Colon (tissue), 2 donors: ENCODE data around the gene RANGRF.

ENCODE experiments used
- FAIRE-seq: peaks from 2 replicates; lab custom pipeline; 2012; peaks lifted over from hg19 to GRCh38; lab: Jason Lieb, UNC
- donor health status: control.
- donor health status: control.

RANGRF gene

DNA sequence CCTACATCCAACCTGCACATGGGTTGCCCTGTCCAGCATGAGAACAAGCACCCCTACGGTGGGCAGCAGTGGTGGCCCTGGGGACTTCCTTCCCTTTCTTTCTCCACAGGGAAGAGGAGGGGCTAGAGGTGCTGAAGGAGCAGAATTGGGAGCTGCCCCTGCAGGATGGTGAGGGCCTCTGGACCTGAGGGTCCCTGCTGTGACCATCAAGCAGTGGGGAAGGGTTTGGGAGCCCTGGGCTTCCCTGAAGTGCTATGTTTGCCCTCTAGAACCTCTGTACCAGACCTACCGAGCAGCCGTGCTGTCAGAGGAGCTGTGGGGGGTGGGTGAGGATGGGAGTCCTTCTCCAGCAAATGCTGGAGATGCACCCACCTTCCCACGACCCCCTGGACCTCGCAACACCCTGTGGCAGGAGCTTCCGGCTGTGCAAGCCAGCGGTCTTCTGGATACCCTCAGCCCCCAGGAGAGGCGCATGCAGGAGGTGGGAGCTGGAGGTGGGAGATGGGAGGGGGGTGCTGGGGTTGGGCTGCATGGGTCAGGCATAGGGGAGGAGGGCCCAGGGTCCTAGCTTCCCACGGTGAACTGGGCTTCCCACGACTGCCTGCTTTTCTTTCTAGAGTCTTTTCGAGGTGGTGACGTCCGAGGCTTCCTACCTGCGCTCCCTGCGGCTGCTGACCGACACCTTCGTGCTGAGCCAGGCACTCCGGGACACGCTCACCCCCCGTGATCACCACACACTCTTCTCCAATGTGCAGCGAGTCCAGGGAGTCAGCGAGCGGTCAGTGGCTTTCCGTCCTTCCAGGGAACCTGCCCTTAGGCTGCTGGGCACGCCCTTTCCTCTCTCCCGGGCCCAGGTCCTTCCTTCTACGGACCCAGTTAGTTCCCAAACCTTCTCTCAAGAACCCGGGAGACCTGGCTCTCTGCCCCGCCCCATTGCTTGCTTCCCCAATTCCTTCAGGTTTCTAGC lies 26.6 kb downstream of the RANGRF start:
- FAIRE-seq: no peak

DNA sequence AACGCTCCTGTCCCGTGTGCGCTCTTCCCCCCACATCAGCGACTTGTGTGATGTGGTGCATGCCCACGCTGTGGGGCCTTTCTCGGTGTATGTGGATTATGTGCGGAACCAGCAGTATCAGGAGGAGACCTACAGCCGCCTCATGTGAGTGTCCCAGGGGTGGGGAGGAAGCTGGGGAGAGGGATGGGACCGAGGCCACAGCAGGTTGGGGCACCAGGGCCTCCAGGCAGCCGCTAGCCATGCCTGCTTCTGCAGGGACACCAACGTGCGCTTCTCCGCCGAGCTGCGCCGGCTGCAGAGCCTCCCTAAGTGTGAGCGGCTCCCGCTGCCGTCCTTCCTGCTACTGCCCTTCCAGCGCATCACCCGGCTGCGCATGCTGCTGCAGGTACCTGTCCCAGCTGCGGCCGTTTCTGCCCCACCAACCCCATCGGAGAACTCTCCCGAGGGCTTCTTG lies 27.3 kb downstream of the RANGRF start:
- FAIRE-seq: no peak

DNA sequence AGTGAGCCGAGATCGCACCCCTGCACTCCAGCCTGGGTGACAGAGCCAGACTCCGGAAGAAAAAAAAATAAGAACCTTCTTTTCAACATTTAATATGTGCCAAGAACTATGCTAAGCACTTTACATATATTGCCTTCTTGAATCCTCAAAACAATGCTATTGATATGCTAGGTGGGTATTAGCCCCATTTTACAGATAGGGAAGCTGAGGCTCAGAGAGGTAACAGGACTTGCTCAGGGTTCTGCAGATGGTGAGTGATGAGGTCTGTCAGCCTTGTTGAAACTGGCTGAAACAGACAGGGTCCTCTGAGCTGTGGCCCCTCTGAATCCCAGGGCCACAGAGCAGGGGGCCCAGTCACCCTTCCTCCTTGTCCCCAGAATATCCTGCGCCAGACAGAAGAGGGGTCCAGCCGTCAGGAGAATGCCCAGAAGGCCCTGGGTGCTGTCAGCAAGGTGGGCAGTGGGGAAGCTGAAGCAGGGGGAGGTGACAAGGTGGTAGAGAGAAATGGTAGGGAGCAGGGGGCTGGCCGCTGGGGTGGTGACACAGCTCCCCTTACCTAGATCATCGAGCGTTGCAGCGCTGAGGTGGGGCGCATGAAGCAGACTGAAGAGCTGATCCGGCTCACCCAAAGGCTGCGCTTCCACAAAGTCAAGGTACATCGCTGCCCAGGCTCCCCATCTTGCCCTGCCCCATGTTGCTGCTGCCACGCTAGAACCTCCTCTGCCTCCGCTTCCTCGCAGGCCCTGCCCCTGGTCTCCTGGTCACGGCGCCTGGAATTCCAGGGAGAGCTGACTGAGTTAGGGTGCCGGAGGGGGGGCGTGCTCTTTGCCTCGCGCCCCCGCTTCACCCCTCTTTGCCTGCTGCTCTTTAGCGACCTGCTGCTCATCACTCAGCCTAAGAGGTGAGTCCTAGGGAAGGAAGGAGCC lies 29.8 kb downstream of the RANGRF start:
- FAIRE-seq: no peak

DNA sequence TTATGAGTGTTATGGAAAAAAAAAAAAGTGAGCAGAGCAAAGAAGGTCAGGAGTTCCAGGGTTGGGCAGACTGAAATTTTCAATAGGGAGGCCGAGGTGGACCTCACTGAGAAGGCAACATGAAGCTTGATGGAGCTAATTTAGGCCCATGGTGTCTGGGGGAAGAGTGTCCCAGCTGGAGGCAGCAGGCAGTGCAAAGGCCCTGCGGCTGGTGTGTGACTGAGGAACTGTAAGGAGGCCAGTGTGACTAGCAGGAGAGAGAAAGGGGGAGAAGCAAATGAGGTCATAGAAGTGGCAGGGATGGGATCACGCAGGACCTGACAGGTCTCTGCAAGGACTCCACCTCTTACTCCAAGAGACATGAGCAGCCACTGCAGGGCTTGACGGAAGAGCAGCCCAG lies 31.8 kb downstream of the RANGRF start:
- no peak for FAIRE-seq

DNA sequence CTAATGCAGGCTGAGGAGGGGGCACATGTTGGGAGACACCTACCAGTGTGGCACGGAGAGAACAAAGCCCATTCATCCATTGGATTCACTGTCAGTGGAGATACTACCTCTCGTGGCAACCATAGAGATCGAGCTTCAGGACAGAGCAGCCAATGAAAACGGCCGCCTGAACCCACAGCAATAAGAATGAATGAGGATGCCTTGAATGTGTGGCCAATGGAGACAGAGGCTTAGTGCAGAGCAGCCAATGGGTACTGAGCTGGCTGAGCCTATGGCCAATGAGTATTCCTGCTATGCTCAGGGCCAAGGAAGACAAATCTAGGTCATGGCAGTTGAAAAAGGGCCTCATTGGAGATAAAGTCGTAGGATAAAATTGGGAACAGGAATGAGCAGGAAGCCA lies 32.5 kb downstream of the RANGRF start:
- FAIRE-seq: no peak

DNA sequence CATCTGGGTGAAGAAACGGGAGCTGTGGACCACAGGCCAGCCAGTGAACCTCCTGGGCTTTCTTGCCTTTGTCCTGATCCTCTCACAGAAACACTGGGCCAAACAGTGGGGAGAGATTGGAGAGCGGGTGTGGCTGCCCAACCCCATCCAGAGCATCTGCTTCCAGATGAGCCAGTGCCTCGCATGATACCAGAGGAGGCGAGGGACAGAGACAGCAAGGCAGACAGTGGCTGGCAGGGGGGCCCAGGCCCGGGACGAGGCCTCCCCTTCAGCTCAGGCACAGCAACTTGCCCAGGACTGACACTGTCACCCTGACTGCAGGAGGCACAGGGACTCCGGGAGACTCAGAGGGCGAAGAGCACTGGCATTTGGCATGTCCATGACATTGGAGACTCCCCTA lies 33.6 kb downstream of the RANGRF start:
- FAIRE-seq: no peak

DNA sequence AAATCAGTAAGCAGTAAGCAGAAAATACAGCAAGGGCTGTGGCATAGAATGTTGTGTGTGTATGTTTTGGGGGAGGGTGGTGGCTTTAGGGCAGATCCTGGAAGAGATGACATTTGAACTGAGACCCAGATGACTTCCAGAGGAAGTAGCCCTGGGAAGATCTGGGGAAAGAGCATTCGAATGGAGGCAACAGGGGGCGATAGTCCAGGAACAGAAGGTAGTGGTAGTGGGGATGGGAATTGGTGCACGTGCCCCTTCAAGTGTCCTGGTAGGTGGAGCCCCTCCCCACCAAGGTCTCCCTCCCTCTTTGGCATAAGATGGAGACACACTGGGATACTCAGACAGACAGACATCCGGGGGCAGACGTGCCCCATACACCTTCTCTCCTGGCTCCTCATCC lies 35.7 kb downstream of the RANGRF start:
- FAIRE-seq: no peak

DNA sequence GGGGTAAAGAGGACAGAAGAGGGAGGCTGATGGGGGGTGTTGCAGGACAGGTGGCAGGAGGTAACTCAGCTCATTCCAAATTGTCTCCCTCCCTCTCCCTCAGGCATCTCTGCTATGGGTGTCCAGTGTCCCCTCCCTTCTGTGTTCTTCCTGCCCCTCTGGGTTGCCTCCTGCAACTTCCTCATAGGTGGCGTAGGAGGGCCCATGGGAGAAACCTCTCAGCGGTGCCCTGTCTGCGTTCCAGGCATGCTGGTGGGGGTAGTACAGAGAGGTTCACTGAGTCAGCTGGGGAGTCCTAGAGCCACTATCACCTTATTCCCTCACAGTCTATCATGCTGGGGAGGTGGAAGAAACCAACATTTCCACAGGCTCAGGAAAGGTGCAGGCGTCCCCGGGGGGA lies 36.5 kb downstream of the RANGRF start:
- FAIRE-seq: no peak

DNA sequence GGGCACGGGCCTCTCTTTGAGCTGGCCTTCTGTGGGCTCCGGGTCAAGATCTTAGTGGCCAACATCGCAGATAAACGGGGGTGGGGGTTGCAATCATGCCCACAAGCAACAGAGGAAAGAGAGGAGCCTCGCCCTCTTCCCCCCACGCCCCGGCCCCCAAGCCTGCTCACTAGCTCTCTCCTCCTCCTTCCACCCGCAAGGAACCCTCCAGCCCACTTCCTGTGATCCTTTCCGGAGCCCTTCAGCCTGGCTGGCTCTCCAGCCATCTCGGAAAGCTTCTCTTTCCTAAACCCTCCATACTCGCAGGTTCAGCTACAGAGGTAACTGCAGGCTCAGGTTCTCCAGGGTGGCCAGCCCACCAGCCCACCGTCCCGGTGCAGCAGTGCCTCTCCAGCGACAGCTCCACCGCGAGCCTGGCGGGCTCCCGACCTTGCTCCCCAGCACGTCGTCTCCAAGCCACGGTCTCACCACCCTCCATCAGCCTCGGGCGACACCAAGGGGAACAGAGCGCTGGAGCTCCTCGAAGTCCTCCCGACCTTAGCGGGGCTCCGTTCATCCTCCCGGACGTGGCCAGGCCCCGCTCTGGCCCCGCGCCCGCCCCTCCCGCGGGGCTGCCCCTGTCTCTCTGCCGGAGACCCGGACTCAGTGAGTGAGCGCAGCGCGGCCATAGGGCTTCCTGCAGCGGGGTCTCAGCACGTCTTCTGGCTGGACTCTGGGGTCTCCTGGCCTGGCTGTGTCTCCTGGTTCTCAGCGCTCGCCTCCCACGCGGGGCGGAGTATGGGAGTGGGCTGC lies 38.2 kb downstream of the RANGRF start:
- FAIRE-seq: no peak

DNA sequence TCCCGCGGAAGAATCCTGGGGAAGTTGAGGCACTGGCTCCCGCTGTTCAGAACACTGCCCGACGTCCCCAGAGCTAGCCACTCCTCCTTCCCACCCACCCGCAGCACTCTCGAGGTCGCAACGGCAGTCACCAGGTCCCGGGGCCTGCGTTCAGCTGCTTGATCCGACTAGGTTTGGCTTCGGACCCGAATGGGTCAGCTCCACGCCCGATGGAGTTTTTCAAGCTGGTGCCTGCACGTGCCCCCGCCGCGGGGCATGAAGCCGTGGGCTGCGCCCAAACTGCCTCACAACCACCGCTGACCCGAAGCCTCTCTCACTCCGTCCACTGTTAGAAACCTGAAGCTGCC lies 38.8 kb downstream of the RANGRF start:
- FAIRE-seq: no peak

DNA sequence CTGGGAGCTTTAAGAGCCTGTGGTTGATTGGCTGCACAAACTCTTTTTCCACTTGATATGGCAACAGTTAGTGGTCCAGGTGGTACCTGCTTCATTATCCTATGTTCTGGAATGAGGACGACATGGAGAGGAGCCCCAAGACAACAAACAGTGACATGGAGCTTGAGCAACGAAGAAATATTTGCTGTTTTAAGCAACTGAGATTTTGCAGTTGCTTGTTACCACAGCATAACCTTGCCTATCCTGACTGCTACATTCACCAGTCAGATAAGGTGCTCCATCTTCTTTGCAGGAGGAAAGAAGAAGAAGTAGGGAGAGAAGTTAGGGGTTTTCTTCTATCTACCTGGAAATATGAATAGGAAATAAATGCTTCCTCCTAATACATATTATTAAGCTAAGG lies 43.7 kb downstream of the RANGRF start:
- FAIRE-seq: no peak

DNA sequence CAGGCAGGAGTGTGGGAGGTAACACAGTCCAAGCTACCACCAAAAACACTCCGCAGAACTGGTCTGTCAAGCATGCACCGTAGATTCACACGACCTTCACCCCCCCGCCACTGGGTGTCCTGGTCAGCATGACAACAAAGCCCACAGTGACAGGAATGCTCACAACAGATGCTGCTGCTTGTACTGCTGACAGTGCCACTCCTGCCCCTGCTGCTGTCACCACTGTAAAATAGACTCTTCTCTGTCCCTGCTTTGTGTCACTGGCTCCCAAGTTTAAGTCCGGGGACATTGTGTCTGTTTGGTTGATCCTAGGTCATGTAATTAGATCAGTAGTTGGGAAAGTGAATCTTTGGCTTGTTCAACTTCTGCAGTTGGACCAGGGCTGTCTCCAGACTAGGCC lies 44.2 kb downstream of the RANGRF start:
- no peak for FAIRE-seq

DNA sequence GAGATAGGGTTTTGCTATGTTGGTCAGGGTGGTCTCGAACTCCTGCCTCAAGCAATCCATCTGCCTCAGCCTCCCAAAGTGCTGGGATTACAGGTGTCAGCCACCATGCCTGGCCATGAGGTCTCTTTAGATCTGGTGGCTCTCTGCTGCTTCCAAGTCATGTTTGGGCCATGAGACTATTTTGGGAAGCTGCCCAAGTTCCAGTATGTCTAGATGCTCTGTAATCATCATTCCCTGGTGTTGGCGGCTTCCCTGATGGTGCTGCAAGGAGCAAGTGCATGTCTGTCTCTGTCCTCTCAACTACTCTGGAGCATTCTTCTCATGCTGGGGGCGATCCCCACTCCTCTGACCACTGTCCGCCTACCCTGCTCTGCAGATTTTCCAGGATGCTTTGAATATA lies 44.8 kb downstream of the RANGRF start:
- no peak for FAIRE-seq

DNA sequence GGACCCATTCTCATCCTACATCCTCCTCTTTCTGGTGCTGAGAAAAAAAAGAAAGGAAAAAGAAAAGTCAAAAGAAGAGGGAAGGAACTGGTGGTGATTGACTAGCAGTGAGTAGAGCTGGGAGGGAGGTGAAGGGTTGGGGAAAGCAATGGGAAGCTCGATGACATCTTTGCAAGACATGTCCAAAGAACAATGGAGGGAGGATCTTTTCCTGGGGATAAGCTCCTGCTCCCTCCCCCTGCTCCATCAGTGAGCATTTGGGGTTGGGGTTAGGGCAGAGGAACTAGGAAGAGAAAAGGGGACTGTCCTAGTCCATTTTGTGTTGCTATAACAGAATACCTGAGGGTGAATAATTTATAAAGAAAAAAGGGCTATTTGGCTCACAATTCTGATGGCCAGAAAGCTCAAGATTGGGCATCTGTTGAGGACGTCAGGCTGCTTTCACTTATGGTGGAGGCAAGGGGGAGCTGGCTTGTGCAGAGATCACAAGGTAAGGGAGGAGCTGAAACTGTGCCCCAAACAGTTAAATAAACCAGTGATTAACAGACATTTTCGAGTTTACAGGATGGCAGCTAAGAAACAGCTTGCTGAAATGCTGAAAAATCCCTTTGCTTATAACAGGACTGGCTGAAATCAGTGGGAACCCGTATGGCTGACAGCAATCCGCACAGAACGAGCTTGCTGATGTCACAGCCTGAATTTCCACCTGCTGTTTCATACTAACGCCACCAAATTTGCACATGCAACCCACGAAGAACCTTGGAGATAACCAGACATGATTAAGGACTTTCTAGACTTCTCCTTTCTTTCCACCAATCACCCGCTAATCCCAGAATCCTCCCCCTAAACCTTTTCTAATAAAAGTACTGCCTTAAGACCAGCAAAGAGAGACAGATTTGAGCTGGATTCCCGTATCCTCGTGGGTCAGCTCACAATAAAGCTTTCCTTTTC lies 49.6 kb downstream of the RANGRF start:
- no peak for FAIRE-seq

DNA sequence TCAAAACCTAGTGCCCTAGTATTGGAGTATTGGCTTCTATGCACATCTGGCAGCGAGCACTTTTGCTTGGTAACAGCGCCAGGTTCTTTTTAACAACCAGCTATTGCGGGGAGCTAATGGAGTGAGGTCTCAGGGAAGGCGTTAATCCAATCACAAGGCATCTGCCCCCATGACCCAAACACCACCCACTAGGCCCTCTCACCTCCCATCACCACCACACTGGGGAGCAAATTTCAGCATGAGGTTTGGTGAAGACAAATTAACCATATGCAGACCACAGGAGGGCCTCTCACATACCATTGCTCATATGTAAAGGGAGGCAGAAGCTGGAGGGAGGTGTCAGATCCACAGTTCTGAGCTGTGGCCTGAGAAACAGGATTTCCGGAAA lies 50.3 kb downstream of the RANGRF start:
- FAIRE-seq: no peak

DNA sequence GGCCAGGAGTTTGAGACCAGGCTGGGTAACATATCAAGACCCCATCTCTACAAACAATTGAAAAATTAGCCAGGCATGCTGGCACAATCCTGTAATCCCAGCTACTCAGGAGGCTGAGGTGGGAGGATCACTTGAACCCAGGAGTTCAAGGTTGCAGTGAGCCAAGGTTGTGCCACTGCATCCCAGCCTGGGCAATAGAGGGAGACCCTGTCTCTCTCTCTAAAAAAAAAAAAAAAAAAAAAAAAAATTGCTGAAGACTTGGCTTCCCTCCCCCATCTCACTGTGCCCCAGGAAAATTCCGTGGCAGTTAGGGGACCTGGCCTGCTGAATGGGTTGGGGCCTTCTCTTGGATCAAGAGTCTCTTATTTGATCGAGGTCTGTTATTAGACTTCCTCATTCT lies 51.1 kb downstream of the RANGRF start, which contains the start of gene ODF4:
Gene ODF4, plus strand, starts transcription at position 301 of the 400 bp plus-strand sequence. CDS start 212 bp downstream, outside the sequence.
- no peak for FAIRE-seq
